NB4 (cell line): ENCODE data around the gene CBLB.

Experiments
- MAX ChIP-seq: IDR thresholded peaks from 2 replicates; pipeline ENCODE4 v1.6.1; 2011; ENCODE audit warnings: low read depth, low read length
- MYC ChIP-seq: IDR thresholded peaks from 2 replicates; pipeline ENCODE4 v1.6.1; 2011; ENCODE audit warnings: low read depth, low read length
- POLR2A ChIP-seq: IDR thresholded peaks from 2 replicates; pipeline ENCODE4 v1.6.1; 2011; ENCODE audit warnings: mild to moderate bottlenecking; ENCODE audit not compliant: insufficient read length; ENCODE audit errors: extremely low read depth
- TF ChIP-seq, protein P1 (sequence below): IDR thresholded peaks from one replicate; pipeline ENCODE4 v1.5.1; 2012; ENCODE audit warnings: low read depth, low read length

- TF ChIP-seq POLR2A: no peak
- no peak for TF ChIP-seq MAX
- TF ChIP-seq, protein P1, sequence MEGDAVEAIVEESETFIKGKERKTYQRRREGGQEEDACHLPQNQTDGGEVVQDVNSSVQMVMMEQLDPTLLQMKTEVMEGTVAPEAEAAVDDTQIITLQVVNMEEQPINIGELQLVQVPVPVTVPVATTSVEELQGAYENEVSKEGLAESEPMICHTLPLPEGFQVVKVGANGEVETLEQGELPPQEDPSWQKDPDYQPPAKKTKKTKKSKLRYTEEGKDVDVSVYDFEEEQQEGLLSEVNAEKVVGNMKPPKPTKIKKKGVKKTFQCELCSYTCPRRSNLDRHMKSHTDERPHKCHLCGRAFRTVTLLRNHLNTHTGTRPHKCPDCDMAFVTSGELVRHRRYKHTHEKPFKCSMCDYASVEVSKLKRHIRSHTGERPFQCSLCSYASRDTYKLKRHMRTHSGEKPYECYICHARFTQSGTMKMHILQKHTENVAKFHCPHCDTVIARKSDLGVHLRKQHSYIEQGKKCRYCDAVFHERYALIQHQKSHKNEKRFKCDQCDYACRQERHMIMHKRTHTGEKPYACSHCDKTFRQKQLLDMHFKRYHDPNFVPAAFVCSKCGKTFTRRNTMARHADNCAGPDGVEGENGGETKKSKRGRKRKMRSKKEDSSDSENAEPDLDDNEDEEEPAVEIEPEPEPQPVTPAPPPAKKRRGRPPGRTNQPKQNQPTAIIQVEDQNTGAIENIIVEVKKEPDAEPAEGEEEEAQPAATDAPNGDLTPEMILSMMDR: no peak
- no peak for TF ChIP-seq MYC
Observed at GRCh38 chr3:105832644-105833043, 36.2 kb downstream of the CBLB start.
